ENCODE data around the gene RASL11A.
"Not testable (repeated sequence)": the region's sequence is repeated elsewhere in the genome, so short reads cannot be mapped to it uniquely, and the experiment has no call there.

Gene RASL11A, protein sequence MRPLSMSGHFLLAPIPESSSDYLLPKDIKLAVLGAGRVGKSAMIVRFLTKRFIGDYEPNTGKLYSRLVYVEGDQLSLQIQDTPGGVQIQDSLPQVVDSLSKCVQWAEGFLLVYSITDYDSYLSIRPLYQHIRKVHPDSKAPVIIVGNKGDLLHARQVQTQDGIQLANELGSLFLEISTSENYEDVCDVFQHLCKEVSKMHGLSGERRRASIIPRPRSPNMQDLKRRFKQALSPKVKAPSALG

DNA sequence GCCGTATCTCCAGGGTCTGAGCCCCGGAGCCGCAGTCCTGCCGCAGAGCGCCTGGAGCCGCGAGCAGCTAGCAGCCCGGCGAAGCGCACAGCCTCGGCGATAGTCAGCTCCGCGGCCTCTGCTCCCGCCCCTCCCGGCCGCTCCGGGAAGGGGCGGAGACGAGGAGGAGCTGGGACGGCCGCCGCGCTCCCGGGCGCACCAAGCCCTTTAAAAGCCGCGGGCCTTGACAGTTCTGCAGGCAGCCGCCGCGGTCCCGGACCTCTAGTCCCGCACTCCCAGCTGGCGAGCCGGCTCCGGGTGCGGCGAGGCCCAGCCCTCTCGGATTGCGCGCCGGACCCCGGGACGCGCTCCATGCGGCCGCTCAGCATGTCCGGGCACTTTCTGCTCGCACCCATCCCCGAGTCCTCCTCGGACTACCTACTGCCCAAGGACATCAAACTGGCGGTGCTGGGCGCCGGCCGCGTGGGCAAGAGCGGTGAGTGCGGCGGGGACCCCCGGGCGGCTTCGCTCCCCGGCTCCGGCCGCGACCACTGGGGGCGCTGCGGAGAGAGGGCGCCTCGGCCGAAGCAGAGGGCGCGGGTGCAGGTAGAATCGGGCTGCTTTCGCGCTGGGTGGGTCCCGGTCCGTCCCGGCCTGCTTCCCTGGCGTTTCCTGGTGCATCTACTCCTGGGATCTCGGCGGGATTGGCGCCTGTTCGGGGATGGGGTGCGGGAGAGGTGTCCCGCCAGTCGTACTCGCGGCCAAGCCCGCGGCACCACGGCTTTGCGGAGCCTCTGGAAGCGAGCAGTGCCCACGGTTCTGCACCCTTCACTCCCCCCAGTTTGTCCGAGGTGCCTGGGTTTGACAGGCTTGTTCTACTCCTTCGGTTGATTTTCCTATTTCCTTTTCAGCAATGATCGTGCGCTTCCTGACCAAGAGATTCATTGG is at the start of gene RASL11A:
Gene RASL11A (plus strand): TSS at position 237 of the 927 bp plus-strand sequence. CDS start 115 bp downstream, at position 352.
- DNase-seq: peak; percentile 46

DNA sequence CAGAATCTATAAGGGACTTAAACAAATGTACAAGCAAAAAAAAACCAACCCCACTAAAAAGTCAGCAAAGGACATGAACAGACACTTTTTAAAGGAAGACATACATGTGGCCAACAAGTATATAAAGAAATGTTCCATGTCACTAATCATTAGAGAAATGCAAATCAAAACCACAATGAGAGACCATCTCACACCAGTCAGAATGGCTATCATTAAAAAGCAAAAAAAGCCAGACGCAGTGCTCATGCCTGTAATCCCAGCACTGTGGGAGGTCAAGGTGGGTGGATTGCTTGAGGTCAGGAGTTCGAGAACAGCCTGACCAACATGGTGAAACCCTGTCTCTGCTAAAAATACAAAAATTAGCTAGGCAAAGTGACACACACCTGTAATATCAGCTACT is 48.5 kb upstream of the RASL11A start:
- not testable (repeated sequence) for DNase-seq

DNA sequence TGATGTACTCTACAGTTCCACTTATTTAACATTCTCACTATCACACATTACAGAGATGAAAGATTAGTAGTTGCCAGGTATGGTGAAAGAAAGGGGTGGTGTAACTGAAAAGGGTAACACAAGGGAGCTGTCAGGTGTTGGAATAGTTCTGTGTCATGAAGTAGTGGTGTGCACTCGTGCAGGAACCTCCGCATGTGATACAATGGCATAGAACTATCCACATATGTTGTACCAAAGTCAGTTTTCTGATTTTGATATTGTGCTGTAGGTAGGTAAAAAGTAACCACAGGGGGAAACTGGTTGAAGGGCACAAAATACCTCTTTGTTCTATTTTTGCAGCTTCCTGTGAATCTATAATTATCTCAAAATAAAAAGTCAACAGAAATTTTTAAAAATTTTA is 43.6 kb upstream of the RASL11A start:
- no peak for DNase-seq

DNA sequence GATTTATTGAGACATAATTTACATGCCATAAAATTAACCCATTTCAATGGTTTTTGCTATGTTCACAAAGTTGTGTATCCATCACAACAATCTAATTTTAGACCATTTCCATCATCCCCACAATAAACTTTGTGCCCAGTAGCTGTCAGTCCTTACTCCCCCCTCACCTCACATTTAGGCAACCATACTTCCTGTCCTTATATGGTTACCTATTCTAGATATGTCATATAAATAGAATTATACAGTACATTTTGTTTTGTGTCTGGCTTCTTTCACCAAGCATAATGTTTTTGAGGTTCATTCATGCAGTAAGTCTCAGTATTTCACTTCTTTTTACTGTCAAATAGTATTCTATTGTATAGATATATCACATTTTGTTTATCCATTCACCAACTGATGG is 42.5 kb upstream of the RASL11A start:
- no peak for DNase-seq

DNA sequence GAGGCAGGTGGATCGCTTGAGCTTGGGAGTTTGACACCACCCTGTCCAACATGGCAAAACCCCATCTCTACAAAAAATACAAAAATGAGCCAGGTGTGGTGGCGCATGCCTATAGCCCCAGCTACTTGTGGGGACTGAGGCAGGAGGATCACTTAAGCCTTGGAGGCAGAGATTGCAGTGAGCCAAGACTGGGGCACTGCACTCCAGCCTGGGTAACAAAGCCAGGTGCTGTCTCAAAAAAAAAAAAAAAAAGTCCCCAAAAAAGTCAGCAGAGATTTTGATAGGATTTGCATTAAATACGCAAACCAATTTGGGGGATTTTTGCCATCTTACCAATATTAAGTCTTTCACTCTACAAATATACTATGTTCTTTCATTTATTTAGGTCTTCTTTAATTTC is 41.0 kb upstream of the RASL11A start:
- no peak for DNase-seq

DNA sequence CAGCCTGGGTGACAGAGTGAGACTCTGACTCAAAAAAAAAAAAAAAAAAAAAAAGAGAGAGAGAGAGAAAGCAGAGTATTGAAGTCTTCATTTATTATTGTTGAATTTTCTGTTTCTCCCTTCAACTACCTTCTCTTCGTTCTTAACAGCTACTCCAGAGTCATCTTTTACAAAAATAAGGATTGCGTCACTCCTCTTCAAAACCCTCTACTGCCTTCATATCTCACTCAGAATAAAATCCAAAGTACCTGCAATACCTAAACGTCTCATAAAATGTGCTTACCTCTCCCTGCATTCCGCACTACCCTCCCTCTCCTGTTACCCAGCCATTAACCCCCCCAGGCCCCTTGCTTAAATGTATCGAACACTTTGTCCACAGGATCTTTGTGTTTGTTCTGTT is 36.7 kb upstream of the RASL11A start:
- DNase-seq: no peak

DNA sequence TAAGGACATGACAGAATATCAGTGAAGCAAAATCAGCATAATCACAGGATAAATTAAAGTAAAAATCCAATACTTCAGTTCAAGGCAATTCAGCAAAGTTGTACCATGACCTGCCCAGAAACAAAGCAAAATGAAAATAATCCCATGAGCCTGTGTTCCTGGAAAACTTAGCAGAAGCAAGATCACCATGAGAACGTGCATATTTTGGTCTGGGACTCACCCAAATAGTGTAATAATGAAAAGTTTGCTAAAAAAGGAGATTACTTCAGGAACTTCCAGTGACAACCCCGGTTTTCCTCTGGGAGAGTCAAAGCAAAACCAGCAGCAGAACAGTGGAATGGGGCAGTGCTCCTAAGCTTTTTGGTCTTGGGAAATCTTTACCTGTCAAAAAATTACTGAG is 34.2 kb upstream of the RASL11A start:
- no peak for DNase-seq

DNA sequence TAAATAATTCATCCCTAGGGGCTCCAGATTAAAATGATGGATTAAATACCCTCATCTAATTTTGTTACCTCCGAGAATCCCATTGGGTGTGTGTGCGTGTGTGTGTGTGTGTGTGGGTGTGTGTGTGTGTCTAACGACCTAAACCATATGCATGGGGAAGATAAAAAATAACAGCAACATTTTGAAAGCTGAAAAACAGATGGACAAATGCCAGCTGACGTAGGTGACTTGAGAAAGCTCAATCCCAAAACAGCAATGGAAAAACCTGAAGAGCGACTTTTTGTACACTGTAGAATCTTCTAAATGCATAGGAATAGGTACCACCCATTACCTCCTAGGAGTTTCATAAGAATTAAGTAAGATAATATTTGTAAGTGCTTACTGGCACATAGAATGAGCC is 27.9 kb upstream of the RASL11A start:
- DNase-seq: no peak

DNA sequence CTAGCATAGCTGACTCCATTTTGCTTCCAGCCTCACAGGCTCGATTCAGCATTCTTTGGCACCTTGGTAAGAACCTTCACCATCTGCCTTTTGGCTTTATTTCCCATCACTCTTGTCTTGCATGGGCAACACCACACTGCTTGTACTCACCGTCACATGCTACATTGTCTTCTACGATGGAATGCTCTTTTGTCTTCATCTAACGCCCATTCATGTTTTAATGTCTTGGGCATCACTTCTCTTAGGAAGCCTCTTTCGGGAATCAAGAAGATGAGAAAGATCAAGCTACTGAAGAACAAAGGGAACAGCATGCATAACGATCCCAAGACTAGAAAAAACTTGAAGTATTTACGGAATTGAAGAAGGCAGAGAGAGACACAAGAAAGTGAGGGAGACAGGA is 25.0 kb upstream of the RASL11A start:
- DNase-seq: no peak

DNA sequence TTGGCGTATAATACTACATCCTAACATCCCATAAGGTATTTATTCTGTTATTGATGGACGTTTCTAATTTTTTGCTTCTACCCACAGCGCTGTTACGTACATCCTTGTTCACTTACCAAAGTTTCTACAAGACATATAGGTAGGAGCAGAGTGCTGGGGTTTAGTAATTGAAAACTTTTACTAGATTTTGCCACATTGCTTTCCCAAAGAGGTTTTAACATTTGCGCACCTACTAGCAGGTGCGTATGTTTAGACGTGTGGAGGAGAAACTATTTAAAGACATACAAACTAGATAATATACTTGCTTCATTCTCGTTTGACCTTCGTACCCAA is 19.8 kb upstream of the RASL11A start:
- no peak for DNase-seq

DNA sequence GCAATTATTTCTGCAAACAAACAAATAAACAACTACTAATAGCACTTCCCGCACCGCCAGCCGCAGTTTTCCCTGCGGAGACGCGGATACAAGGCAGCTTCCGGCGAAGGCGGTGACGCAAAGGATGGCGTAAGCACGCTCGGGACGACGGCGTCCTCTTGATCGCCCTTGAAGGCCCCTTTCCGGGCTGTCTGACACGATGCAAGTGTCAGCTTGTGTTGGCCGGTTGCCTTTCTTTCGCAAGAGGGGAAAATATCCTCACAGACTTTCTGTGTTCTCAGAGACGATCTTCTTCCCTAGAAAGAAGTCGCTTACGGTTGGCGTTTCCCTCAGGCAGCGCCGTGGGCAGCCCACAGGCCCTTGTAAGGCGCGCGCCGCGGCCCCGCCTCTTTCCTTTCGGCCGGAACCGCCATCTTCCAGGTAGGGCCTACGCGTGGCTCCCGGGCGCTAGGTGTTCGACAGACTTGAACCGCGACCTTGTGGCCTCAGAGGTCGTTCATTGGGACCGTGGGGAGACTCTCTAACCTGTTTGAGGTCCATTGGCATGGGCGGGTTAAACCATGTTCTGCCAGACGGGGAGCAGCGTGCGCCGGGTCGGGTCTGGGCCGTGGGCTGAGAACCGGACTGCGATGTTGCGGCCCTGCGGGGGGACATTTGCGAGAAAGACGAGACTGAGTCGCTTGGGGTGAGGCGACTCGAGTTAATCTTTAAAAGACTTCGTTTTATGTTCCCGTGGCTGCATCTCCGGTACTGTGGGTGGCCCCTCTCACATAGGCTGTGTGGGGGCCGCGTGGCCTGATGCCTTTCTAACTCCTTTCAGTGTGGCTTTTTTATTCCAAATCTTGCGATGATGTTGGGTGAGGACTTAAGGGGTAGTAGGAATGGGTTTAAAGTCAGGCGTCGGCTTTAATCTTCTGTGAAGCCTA is 19.2 kb upstream of the RASL11A start, which contains the start of gene RPL21:
Gene RPL21 (plus strand): TSS at position 393 of the 926 bp plus-strand sequence. CDS start 2,219 bp downstream, outside the sequence.
- DNase-seq: peak; percentile 70

DNA sequence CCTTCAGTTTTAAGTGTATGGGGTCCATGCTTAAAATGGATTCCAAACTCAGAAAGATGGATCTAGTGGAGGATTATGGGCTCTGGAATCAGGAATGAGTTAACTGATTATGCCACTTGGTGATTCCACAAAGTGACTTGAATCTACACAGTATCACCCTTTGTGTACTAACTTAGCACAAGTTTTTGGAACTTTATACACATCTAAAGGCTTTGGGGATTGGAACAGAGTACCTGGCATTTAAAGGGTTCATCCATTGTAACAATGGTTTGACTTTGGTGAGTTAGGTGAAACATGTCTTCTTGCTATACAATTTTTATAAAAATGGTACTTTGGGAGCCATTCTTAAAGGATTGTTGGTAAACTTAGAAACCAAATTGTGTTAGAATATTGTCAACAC is 18.2 kb upstream of the RASL11A start:
- no peak for DNase-seq

DNA sequence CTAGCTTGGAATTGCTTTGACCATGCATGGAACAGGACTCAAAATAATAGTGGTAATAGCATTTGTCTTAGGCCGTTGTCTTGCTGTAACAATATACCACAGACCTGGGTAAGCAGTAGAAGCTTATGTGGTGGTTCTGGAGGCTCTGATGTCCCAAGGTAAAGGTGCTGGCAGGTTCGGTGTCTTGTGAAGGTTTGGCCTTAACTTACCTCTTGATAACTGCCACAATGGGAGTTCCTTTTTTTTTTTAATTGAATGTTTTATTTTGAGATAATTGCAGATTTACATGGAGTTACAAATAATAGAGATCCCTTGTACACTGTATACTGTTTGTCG is 13.4 kb upstream of the RASL11A start:
- DNase-seq: no peak

DNA sequence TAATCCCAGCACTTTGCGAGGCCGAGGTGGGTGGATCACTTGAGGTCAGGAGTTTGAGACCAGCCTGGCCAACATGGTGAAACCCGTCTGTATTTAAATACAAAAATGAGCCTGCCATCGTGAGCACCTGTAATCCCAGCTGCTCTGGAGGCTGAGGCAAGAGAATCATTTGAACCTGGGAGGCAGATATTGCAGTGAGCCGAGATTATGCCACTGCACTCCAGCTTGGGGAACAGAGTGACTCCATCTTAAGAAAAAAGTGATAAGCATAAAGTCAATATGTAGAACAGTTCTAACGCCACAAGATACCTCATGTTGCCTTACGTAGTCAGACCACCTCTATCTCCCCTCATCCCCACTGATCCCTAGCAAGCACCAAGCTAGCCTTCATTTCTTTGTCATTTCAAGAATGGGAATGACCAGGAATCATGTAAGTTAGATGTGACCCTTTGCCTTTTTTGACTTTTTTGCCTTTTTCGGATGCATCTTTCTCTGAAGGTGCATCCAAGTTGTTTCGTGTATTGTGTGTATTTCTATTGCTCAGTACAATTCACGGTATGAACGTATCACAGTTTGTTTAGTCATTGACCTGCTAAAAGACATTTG is 12.9 kb upstream of the RASL11A start:
- DNase-seq: no peak

DNA sequence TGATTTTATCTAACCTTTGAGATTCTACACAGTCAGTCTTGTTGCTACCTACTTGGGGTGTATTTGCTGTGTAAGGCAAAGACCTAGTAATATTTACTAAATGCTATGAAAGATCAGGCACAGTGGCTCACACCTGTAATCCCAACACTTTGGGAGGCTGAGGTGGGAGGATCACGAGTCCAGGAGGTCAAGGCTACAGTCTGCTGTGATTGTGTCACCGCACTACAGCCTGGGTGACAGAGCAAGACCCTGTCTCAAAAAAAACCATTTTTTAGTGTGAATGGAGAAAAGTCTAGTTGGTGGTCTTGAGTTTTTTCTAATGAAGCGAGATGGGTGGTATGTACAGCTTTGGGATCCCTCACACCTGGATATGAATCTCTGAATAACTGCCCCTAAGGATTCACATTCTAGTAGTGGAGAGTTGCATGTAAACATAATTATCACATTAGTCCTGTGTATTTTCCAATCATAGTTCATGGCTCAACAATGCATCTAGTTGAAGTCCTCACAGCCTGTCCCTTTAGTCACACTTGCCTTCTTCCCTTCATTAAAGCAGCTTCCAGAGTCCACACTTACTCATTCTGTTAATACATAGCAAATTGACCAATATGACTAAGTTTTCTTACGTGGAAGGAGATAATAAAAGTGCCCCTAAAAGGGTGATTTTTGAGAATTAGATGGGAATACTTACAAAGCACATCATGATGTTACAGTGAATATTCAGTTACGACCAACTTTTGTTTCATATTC is 11.8 kb upstream of the RASL11A start:
- DNase-seq: no peak

DNA sequence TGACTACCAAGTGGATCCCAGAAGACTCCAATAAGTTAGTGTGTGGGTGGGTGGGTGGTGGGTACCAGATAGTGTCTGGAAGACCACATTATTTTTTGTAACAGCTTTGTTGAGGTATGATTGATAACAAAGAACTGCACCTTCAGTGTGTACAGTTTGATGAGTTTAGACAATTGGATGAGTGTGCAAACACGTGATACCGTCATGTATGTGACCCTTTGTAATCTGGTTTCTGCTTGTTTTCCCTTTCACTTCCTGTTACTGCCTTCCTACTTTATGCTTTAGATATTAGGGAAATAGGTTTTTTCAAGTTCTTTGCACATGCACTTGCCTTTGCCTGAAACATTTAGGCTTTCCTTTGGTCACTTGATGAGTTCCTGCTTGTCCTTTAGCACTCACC is 10.8 kb upstream of the RASL11A start:
- no peak for DNase-seq

DNA sequence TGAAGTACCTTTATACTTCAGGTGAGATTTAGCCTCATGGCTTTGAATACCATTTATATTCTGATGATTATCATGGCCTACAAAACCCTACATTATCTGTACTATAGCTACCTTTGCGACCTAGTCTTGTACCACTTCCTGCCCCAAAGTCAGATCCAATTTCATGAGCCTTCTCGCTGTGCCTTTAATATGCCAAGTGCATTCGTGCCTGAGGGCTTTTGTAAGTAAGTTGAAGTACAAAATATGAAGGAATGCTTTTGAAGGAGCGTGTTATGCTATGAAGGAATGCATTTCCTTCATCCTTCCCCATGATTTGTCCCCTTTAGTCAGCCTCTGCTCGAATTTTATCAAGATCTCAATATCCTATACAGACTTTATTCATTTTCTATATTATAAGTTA is 9.2 kb upstream of the RASL11A start:
- no peak for DNase-seq

DNA sequence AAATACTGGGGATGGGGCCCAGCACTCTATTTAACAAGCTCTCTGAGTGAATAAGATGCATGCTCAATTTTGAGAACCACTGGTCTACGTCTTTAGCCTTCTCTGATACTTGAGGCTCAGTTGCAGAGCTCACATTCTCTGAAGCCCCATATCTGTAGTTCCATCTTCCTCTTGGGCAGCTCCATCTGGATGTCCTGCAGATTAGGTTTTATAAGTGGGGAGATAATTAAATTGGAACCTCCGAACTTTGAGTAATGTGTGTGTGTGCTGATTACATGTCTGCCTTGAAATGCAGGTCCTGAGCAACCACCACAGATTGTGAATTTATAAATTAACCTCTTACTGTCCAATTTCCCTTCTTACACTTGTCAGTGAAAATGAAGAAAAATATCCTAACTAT is 7.2 kb upstream of the RASL11A start:
- DNase-seq: no peak

DNA sequence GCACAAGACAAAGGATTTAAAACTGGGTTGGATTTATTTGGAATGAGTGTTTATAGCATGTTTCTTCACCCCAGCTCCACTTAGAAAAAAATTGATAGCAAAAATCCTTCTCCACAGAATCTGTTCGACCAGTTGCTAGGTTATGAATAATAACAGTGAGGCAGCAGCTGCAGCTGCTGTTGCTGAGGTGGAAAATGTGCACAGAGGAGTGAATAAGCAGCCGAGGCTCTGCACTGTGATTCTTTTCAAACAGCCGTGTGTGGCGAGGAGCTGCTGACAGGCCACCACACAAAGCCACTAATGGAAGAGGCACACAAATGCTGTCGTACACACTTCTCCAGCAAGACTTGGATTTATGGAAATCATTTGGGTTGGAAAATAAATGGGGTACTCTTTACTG is 6.4 kb upstream of the RASL11A start:
- DNase-seq: no peak

DNA sequence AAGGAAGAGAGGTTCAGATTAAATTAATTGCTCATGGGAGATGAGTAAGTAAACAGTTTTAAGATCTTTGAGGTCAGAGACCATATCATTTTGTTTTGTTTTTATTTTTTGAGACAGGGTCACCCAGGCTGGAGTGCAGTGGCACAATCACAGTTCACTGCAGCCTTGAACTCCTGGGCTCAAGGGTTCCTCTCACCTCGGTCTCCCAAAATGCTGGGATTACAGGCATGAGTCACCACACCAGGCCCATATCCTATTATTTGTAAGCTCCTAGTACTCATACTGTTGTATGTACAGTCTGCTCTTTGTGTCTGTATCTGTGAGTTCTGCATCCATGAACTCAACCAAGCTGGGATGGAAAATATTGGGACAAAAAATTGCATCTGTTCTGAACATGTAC is 6.0 kb upstream of the RASL11A start:
- DNase-seq: no peak

DNA sequence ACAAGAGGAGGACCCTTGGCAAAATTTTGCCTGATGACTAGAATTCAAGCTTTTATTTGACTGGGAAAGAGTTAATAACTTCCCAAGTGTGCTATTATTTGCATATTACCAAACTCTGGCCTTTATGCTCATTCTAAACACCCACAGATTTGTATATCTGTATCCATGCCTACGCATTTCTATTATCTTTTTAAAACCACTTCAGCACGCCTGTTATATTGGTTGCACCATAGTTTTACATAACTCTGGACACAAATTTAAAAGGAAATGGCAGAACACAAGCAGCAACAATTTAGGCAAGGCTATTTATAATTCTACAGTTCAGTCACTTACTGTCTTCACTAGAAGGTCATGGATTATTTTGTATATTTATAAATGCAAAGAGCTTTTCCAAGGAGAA is 3.7 kb upstream of the RASL11A start:
- no peak for DNase-seq

DNA sequence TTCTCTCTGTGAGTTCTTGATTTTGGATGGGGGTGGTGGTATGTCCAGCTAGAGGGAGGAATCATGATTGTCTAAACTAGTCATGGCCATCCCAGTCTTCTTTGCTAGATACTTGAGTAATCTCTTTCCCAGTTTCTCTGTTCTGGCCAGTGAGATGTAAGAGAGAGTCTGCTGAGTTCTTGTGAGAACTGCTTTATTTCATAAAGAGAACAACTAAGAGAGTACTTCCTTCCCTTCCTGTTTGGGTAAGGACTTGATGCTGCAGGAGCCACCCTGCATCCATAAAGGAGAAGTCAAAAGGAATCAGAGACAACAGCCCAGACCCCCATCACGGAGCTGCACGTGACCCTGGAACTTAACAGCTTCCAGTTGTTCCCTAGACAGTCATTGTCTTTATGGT is 3.0 kb upstream of the RASL11A start:
- DNase-seq: no peak

All from NCI-H1105 (cell line).